OCI-LY7 (cell line): ENCODE measurements around the gene SETBP1. TPM values are rescaled to one million over a fixed set of nuclear protein-coding genes. Genes with fewer than 3 reads are reported as not detected.

Source experiments
- BruUV-seq: library from RNA; stranded (reverse); fragments of 400-500 nt; replicated peaks from 2 replicates; lab custom pipeline; 2021; lab: Mats Ljungman, UMichigan
- CTCF ChIA-PET: fragments of 300-600 bp; sonication (Branson Sonifier 250); formaldehyde crosslinking; loops from one replicate; lab custom pipeline; 2022; ENCODE audit warnings: antibody characterized with exemption; ENCODE audit not compliant: unreplicated experiment; lab: Charles Lee
- POLR2A ChIA-PET: fragments of 300-600 bp; sonication (Branson Sonifier 250); formaldehyde crosslinking; loops from one replicate; lab custom pipeline; 2022; ENCODE audit warnings: antibody characterized with exemption; lab: Charles Lee
- DNase-seq: peaks from one replicate; pipeline ENCODE4 v3.0.0-alpha.2; 2015; ENCODE audit warnings: low spot score
- H2AFZ ChIP-seq: fragments of 200-600 bp; sonication (generic), shearing (Covaris generic); 2 replicates; pipeline ENCODE4 v1.6.1; 2014; ENCODE audit warnings: mild to moderate bottlenecking, antibody characterized with exemption, low read length, moderate library complexity
- H3K27ac ChIP-seq: fragments of 200-600 bp; sonication (generic); 2 replicates; pipeline ENCODE4 v1.5.1; 2014; ENCODE audit warnings: mixed run types, low read depth, mild to moderate bottlenecking, moderate library complexity, low read length, inconsistent platforms; ENCODE audit not compliant: poor library complexity, severe bottlenecking
- H3K36me3 ChIP-seq: fragments of 200-600 bp; sonication (generic); 2 replicates; pipeline ENCODE4 v1.6.1; 2014; ENCODE audit warnings: mild to moderate bottlenecking, antibody characterized with exemption, low read length, moderate library complexity, mixed read lengths; ENCODE audit not compliant: insufficient read depth
- H3K4me1 ChIP-seq: fragments of 200-600 bp; sonication (generic); 2 replicates; pipeline ENCODE4 v1.5.1; 2014; ENCODE audit warnings: mild to moderate bottlenecking, low read length; ENCODE audit not compliant: insufficient read depth, poor library complexity, severe bottlenecking
- H3K4me2 ChIP-seq: fragments of 200-600 bp; sonication (generic); 2 replicates; pipeline ENCODE4 v1.6.1; 2014; ENCODE audit warnings: mild to moderate bottlenecking, low read length
- H3K4me3 ChIP-seq: fragments of 200-600 bp; sonication (generic); 2 replicates; pipeline ENCODE4 v1.5.1; 2014; ENCODE audit warnings: mild to moderate bottlenecking, low read depth, low read length; ENCODE audit not compliant: poor library complexity, severe bottlenecking
- H3K79me2 ChIP-seq: fragments of 200-600 bp; sonication (generic); 2 replicates; pipeline ENCODE4 v1.6.1; 2016; ENCODE audit warnings: low read depth, mild to moderate bottlenecking, low read length, moderate library complexity, mixed read lengths; ENCODE audit not compliant: insufficient read depth
- H3K9me2 ChIP-seq: fragments of 200-600 bp; sonication (generic); 2 replicates; pipeline ENCODE4 v1.6.1; 2016; ENCODE audit warnings: mild to moderate bottlenecking, low read length, mixed read lengths; ENCODE audit not compliant: insufficient read depth
- H3K9me3 ChIP-seq: fragments of 200-600 bp; sonication (generic); 2 replicates; pipeline ENCODE4 v1.6.1; 2014; ENCODE audit warnings: mild to moderate bottlenecking, mixed run types, low read length, mixed read lengths
- H4K20me1 ChIP-seq: fragments of 200-600 bp; sonication (generic); 2 replicates; pipeline ENCODE4 v1.6.1; 2014; ENCODE audit warnings: mild to moderate bottlenecking, antibody characterized with exemption, low read length, moderate library complexity, mixed read lengths; ENCODE audit not compliant: insufficient read depth
- EZH2phosphoT487 ChIP-seq: fragments of 200-600 bp; sonication (generic); IDR thresholded peaks from 2 replicates; pipeline ENCODE4 v1.6.1; 2018; ENCODE audit warnings: low read depth, borderline replicate concordance, mild to moderate bottlenecking, mixed run types, antibody characterized with exemption, low read length, moderate library complexity, mixed read lengths
- intact Hi-C: fragments of 100-400 bp; cut with micrococcal nuclease; formaldehyde crosslinking; loops from one replicate; pipeline ENCODE4 v1.10.0; 2022; ENCODE audit not compliant: unreplicated experiment
- total RNA-seq, 2 experiments: library from RNA; depleted of rRNA in 1 of 2; stranded (reverse); fragments of >200 nt in 1 of 2; shearing (Covaris generic) in 1 of 2; gene quantifications; 2 replicates each; pipeline ENCODE4 v1.2.3, GENCODE V29; 2014 to 2022
- TF ChIP-seq, protein P1 (sequence below): fragments of 200-600 bp; sonication (generic); conservative IDR thresholded peaks from 2 replicates; pipeline ENCODE4 v1.5.1; 2014; ENCODE audit warnings: mild to moderate bottlenecking, antibody characterized with exemption, low read length, moderate library complexity, mixed read lengths

The SETBP1 gene
- total RNA-seq, 2 experiments from 2014 or later: 2.6 to 9.1 TPM

DNA sequence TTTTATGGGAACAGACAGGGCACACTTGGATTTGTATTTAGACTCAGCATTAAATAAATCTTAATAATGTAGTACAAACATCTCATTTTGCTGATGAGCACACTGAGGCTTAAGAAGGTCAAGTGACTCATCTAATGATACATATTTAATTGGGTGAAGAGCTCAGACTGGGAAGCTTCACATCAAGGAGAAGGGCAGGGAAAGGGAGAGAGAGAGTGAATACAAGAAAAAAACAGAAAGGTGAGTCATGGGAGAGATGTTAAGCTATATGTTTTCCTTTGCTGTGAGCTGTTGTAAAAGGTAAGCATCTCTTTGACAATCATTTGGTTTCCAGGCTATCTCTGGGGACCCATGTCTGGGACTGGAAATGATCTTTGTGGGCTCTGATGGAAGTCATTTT, 277.8 kb downstream of the SETBP1 start:
- Histone ChIP-seq H4K20me1 (no peaks in the 10 kb centered on the region), H3K4me1 (no peaks in the 10 kb centered on the region), H3K9me2 (no peaks in the 10 kb centered on the region), H3K4me3 (no peak overlapping the region), H3K9me3 (no peaks in the 10 kb centered on the region), H3K36me3 (no peaks in the 10 kb centered on the region), H3K79me2 (no peaks in the 10 kb centered on the region), H3K4me2 (no peak overlapping the region), H2AFZ (no peak overlapping the region), H3K27ac (no peak overlapping the region)
- BruUV-seq: no TSS peak
- ChIA-PET POLR2A (interaction anchor here (0.7 kb wide), 1 partner anchor 23 kb away, joined by 3 read pairs; no protein-coding TSS in a partner anchor), CTCF (no interaction called here)
- no peak for DNase-seq
- intact Hi-C loops: no loop called here
- TF ChIP-seq, protein P1, sequence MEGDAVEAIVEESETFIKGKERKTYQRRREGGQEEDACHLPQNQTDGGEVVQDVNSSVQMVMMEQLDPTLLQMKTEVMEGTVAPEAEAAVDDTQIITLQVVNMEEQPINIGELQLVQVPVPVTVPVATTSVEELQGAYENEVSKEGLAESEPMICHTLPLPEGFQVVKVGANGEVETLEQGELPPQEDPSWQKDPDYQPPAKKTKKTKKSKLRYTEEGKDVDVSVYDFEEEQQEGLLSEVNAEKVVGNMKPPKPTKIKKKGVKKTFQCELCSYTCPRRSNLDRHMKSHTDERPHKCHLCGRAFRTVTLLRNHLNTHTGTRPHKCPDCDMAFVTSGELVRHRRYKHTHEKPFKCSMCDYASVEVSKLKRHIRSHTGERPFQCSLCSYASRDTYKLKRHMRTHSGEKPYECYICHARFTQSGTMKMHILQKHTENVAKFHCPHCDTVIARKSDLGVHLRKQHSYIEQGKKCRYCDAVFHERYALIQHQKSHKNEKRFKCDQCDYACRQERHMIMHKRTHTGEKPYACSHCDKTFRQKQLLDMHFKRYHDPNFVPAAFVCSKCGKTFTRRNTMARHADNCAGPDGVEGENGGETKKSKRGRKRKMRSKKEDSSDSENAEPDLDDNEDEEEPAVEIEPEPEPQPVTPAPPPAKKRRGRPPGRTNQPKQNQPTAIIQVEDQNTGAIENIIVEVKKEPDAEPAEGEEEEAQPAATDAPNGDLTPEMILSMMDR: no peak
- no peak for TF ChIP-seq EZH2phosphoT487

DNA sequence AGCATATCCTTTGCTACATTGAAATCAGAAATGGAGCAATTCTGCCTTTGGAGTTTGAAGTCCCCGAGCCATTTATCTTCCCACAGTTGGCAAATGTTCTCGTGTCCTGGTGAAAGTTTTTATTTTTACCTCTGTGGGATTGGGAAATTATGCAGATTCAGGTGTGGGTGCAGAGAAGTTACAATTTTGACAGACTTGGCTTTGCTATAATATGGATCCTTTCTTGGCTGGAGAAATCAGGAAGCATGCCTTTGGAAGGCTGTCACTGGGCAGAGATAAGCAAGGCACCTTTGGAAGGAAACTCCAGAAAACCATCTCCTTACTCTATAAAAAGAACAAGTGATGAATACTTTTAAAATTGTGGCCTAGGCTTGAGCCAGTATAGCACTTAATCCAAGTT, 278.3 kb downstream of the SETBP1 start:
- Histone ChIP-seq H4K20me1 (no peaks in the 10 kb centered on the region), H3K9me3 (no peaks in the 10 kb centered on the region), H3K27ac (no peak overlapping the region), H2AFZ (no peak overlapping the region), H3K4me1 (no peaks in the 10 kb centered on the region), H3K4me3 (no peak overlapping the region), H3K36me3 (no peaks in the 10 kb centered on the region), H3K9me2 (no peaks in the 10 kb centered on the region), H3K79me2 (no peaks in the 10 kb centered on the region), H3K4me2 (no peak overlapping the region)
- TF ChIP-seq, protein P1: no peak
- ChIA-PET CTCF (no interaction called here), POLR2A (interaction anchor here (0.7 kb wide), 1 partner anchor 23 kb away, joined by 3 read pairs; no protein-coding TSS in a partner anchor)
- BruUV-seq: no TSS peak
- intact Hi-C loops: no loop called here
- no peak for DNase-seq

DNA sequence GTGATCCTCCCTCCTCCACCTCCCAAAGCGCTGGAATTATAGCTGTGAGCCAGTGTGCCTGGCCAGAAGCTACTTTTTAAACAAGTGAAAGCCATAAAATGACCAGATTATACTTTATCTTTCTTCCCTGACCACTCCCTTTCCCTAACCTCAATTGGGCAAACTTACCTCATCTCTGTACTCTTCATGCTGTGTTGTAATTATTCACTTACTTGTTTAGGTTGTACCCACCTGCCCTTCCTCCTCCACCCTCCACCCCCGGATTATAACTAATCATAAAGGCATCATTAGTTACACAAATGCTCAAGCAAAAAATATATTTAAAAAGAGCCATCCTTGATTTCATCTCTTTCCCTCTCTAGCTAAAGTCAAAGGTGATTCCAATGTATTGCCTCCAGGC, 279.9 kb downstream of the SETBP1 start:
- no peaks in the 10 kb centered on the region for H3K9me2 ChIP-seq
- H2AFZ ChIP-seq: no peak overlapping the region
- H3K4me2 ChIP-seq: no peak overlapping the region
- intact Hi-C loops: no loop called here
- TF ChIP-seq, protein P1: no peak
- TF ChIP-seq EZH2phosphoT487: no peak
- no peaks in the 10 kb centered on the region for H3K36me3 ChIP-seq
- H3K4me1 ChIP-seq: no peaks in the 10 kb centered on the region
- H3K4me3 ChIP-seq: no peak overlapping the region
- CTCF ChIA-PET: no interaction called here
- POLR2A ChIA-PET: no interaction called here
- no peaks in the 10 kb centered on the region for H4K20me1 ChIP-seq
- no peaks in the 10 kb centered on the region for H3K9me3 ChIP-seq
- H3K79me2 ChIP-seq: no peaks in the 10 kb centered on the region
- no peak for DNase-seq
- H3K27ac ChIP-seq: no peak overlapping the region
- BruUV-seq: no TSS peak
